Panc1 (cell line): ENCODE results near the gene MALAT1. TPM values are rescaled to one million over a fixed set of nuclear protein-coding genes. Genes with fewer than 3 reads are reported as not detected.
A peak's percentile ranks its signal among the peaks of the same experiment; 100 is the strongest.

Experiments used
- ATAC-seq: fragments of 200-7000 bp; cut with Tn5 transposase; 2 replicates; pipeline ENCODE4 v1.9.1; 2020; ENCODE audit warnings: mild to moderate bottlenecking, moderate library complexity
- BruUV-seq: library from RNA; stranded (reverse); fragments of 400-500 nt; replicated peaks from 2 replicates; lab custom pipeline; 2021; lab: Mats Ljungman, UMichigan
- CTCF ChIA-PET: fragments of 300-600 bp; sonication (Branson Sonifier 250); formaldehyde crosslinking; loops from one replicate; lab custom pipeline; 2022; ENCODE audit warnings: antibody characterized with exemption; lab: Charles Lee
- POLR2A ChIA-PET: fragments of 300-600 bp; sonication (Branson Sonifier 250); formaldehyde crosslinking; loops from one replicate; lab custom pipeline; 2022; ENCODE audit warnings: antibody characterized with exemption; lab: Charles Lee
- DNase-seq: peaks from one replicate; pipeline ENCODE4 v3.0.0-alpha.2; 2010; ENCODE audit warnings: low read depth, low spot score
- H3K27ac ChIP-seq: 2 replicates; pipeline ENCODE4 v1.5.1; 2011; ENCODE audit warnings: mild to moderate bottlenecking, low read length, inconsistent platforms
- H3K27me3 ChIP-seq: fragments of 200-500 bp; sonication (Bioruptor generic); 2 replicates; pipeline ENCODE4 v1.6.0; 2014; ENCODE audit warnings: low read length, inconsistent platforms; ENCODE audit not compliant: control insufficient read depth, insufficient read depth
- H3K36me3 ChIP-seq: fragments of 200-500 bp; sonication (Bioruptor generic); 2 replicates; pipeline ENCODE4 v1.5.1; 2014; ENCODE audit warnings: inconsistent platforms, mild to moderate bottlenecking, low read length, moderate library complexity; ENCODE audit not compliant: control insufficient read depth, insufficient read depth
- H3K4me1 ChIP-seq: 2 replicates; pipeline ENCODE4 v1.5.1; 2011; ENCODE audit warnings: inconsistent platforms, mild to moderate bottlenecking, low read length, moderate library complexity; ENCODE audit not compliant: control insufficient read depth, insufficient read depth
- H3K4me3 ChIP-seq, 2 experiments: 2 replicates each; pipeline ENCODE4 v1.5.1; 2011 to 2012; ENCODE audit warnings: low read depth in 2 of 2, low read length in 2 of 2, mild to moderate bottlenecking in 2 of 2, inconsistent platforms in 1 of 2, moderate library complexity in 1 of 2
- H3K9me3 ChIP-seq: fragments of 200-500 bp; sonication (Bioruptor generic); 2 replicates; pipeline ENCODE4 v1.5.1; 2014; ENCODE audit warnings: low read depth, mild to moderate bottlenecking, inconsistent platforms, low read length, moderate library complexity; ENCODE audit not compliant: control insufficient read depth, insufficient read depth
- POLR2AphosphoS5 ChIP-seq: IDR thresholded peaks from 2 replicates; pipeline ENCODE4 v1.6.1; 2012; ENCODE audit warnings: mild to moderate bottlenecking, low read depth, low read length, moderate library complexity
- SIN3A ChIP-seq: IDR thresholded peaks from 2 replicates; pipeline ENCODE4 v1.6.1; 2012; ENCODE audit warnings: low read depth, mild to moderate bottlenecking, low read length, moderate library complexity, borderline replicate concordance; ENCODE audit not compliant: insufficient read depth
- TCF7L2 ChIP-seq: IDR thresholded peaks from 2 replicates; pipeline ENCODE4 v1.6.1; 2011; ENCODE audit warnings: mild to moderate bottlenecking, low read depth, low read length, inconsistent platforms
- in situ Hi-C: cut with HindIII; loops from 2 replicates; pipeline ENCODE4 v1.10.0; 2016; ENCODE audit warnings: low sequenced_read_pairs, low pct_unique_long_range_greater_than_20kb
- intact Hi-C: fragments of 100-400 bp; cut with micrococcal nuclease; formaldehyde crosslinking; loops from one replicate; pipeline ENCODE4 v1.10.0; 2022; ENCODE audit not compliant: unreplicated experiment
- total RNA-seq: library from RNA; stranded (reverse); gene quantifications from one replicate; pipeline ENCODE4 v1.2.1, GENCODE V29; 2021; ENCODE audit not compliant: unreplicated experiment
- TF ChIP-seq, protein P1 (sequence below), 2 experiments: IDR thresholded peaks; 2 replicates each; pipeline ENCODE4 v1.6.1; 2011 to 2012; ENCODE audit warnings: low read depth in 2 of 2, control low read depth in 1 of 2, low read length in 1 of 2, mild to moderate bottlenecking in 1 of 2, moderate library complexity in 1 of 2; ENCODE audit not compliant: insufficient read depth in 1 of 2
- TF ChIP-seq, protein P2 (sequence below): fragments of 450-650 bp; IDR thresholded peaks from 2 replicates; pipeline ENCODE4 v1.5.1; 2017; ENCODE audit warnings: mild to moderate bottlenecking

The MALAT1 gene
- total RNA-seq, 1 experiment from 2014 or later: 13,645 TPM

DNA sequence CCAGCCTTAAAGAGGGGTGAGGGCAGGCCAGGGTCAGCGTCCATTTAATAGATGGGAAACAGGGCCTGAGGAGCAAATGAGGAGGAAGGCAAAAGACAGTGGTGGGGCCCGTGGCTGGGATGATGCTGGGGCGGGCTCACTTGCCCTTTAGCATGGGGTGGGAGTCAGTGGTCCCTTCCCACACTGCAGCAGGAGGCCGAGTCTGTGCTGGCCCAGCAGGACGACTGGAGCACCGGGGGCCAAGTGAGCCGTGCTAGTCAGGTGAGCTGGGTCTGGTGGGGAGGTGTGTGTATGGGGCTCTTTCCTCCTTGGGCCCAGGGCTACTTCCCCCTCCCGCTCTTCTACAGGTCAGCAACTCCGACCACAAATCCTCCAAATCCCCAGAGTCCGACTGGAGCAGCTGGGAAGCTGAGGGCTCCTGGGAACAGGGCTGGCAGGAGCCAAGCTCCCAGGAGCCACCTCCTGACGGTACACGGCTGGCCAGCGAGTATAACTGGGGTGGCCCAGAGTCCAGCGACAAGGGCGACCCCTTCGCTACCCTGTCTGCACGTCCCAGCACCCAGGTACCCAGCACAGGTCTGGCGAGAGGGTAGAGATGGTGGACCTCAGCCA lies 38.9 kb downstream of the MALAT1 start:
- Histone ChIP-seq H3K9me3 (no peaks in the 10 kb centered on the region), H3K36me3 (peaks cover 2% of the 10 kb centered on the region; the same call in 1 of the 2 replicates), H3K4me3 (no peak overlapping the region), H3K27me3 (no peaks in the 10 kb centered on the region), H3K4me1 (peaks cover 18% of the 10 kb centered on the region), H3K27ac (no peak overlapping the region; the same call in 1 of the 2 replicates)
- no TSS peak for BruUV-seq
- ATAC-seq (no peak), DNase-seq (no peak)
- intact Hi-C loops: no loop called here
- no peak for TF ChIP-seq TCF7L2
- TF ChIP-seq, protein P1, sequence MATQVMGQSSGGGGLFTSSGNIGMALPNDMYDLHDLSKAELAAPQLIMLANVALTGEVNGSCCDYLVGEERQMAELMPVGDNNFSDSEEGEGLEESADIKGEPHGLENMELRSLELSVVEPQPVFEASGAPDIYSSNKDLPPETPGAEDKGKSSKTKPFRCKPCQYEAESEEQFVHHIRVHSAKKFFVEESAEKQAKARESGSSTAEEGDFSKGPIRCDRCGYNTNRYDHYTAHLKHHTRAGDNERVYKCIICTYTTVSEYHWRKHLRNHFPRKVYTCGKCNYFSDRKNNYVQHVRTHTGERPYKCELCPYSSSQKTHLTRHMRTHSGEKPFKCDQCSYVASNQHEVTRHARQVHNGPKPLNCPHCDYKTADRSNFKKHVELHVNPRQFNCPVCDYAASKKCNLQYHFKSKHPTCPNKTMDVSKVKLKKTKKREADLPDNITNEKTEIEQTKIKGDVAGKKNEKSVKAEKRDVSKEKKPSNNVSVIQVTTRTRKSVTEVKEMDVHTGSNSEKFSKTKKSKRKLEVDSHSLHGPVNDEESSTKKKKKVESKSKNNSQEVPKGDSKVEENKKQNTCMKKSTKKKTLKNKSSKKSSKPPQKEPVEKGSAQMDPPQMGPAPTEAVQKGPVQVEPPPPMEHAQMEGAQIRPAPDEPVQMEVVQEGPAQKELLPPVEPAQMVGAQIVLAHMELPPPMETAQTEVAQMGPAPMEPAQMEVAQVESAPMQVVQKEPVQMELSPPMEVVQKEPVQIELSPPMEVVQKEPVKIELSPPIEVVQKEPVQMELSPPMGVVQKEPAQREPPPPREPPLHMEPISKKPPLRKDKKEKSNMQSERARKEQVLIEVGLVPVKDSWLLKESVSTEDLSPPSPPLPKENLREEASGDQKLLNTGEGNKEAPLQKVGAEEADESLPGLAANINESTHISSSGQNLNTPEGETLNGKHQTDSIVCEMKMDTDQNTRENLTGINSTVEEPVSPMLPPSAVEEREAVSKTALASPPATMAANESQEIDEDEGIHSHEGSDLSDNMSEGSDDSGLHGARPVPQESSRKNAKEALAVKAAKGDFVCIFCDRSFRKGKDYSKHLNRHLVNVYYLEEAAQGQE (IDR thresholded peaks at IDR 0.05; ENCODE audit: insufficient read depth in 1 of 2, low read depth in 2 of 2, low read length in 1 of 2): no peak
- TF ChIP-seq SIN3A: no peak
- TF ChIP-seq, protein P2, sequence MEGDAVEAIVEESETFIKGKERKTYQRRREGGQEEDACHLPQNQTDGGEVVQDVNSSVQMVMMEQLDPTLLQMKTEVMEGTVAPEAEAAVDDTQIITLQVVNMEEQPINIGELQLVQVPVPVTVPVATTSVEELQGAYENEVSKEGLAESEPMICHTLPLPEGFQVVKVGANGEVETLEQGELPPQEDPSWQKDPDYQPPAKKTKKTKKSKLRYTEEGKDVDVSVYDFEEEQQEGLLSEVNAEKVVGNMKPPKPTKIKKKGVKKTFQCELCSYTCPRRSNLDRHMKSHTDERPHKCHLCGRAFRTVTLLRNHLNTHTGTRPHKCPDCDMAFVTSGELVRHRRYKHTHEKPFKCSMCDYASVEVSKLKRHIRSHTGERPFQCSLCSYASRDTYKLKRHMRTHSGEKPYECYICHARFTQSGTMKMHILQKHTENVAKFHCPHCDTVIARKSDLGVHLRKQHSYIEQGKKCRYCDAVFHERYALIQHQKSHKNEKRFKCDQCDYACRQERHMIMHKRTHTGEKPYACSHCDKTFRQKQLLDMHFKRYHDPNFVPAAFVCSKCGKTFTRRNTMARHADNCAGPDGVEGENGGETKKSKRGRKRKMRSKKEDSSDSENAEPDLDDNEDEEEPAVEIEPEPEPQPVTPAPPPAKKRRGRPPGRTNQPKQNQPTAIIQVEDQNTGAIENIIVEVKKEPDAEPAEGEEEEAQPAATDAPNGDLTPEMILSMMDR: no peak
- TF ChIP-seq POLR2AphosphoS5: no peak; the same call in 1 of the 2 replicates
- POLR2A ChIA-PET: no interaction called here
- in situ Hi-C loops: no loop called here
- CTCF ChIA-PET: interaction anchor here (0.7 kb wide), 1 partner anchor 10 kb away, joined by 10 read pairs; no protein-coding TSS in a partner anchor

DNA sequence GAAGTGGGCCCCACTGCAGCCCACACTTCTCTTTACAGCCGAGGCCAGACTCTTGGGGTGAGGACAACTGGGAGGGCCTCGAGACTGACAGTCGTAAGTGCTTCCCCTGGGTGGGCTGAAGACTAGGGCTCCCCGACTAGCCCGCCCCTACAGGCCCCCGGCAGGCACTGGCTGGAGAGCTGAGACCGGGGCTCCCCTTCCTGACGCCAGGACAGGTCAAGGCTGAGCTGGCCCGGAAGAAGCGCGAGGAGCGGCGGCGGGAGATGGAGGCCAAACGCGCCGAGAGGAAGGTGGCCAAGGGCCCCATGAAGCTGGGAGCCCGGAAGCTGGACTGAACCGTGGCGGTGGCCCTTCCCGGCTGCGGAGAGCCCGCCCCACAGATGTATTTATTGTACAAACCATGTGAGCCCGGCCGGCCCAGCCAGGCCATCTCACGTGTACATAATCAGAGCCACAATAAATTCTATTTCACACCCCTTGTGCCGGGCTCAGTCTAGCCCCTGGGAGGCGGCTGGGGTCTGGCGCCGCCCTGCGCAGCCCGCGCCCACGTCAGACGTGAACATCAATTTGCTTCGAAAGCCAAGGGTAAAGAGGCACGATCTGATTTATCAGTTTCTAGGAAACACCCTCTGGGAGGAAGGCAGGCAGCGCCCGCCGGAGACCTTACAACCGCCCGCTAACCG lies 39.5 kb downstream of the MALAT1 start:
- intact Hi-C loops (no loop called here), in situ Hi-C loops (no loop called here)
- Histone ChIP-seq H3K9me3 (no peaks in the 10 kb centered on the region), H3K27me3 (no peaks in the 10 kb centered on the region), H3K27ac (no peak overlapping the region), H3K4me3 (no peak overlapping the region), H3K36me3 (peaks cover 2% of the 10 kb centered on the region; the same call in 1 of the 2 replicates), H3K4me1 (peaks cover 18% of the 10 kb centered on the region)
- DNase-seq (no peak), ATAC-seq (no peak)
- ChIA-PET CTCF (no interaction called here), POLR2A (no interaction called here)
- no peak for TF ChIP-seq POLR2AphosphoS5
- TF ChIP-seq, protein P2: no peak
- no peak for TF ChIP-seq SIN3A
- TF ChIP-seq, protein P1 (IDR thresholded peaks at IDR 0.05; ENCODE audit: insufficient read depth in 1 of 2, low read depth in 2 of 2, low read length in 1 of 2): no peak
- no peak for TF ChIP-seq TCF7L2
- TSS peak; percentile 56 for BruUV-seq
